B cell (primary cell): Measurements from ENCODE around the gene KCNIP1. TPM values are rescaled to one million over a fixed set of nuclear protein-coding genes. Genes with fewer than 3 reads are reported as not detected.

ENCODE experiments used
- ATAC-seq: fragments of 200-7000 bp; cut with Tn5 transposase; one replicate; pipeline ENCODE4 v1.10.0; 2021; ENCODE audit warnings: low read depth, mild to moderate bottlenecking, moderate number of reproducible peaks, moderate library complexity
- CTCF ChIA-PET: fragments of 350-600 bp; sonication (Branson Sonifier 250); formaldehyde crosslinking; loops from one replicate; lab custom pipeline; 2021; ENCODE audit warnings: antibody characterized with exemption, inconsistent platforms; lab: Charles Lee
- POLR2A ChIA-PET: fragments of 350-600 bp; sonication (Branson Sonifier 250); formaldehyde crosslinking; loops from one replicate; lab custom pipeline; 2021; ENCODE audit warnings: antibody characterized with exemption; lab: Charles Lee
- DNase-seq: peaks from one replicate; pipeline ENCODE4 v3.0.0; 2013
- H2AFZ ChIP-seq: 2 replicates; pipeline ENCODE4 v1.6.1; 2012; ENCODE audit warnings: mild to moderate bottlenecking, low read depth, low read length; ENCODE audit not compliant: insufficient read depth, poor library complexity, severe bottlenecking
- H3K27ac ChIP-seq, 2 donors: 1 replicate in 1 of 2; 2 replicates in 1 of 2; pipeline ENCODE4 v1.5.1; 2012 to 2013; ENCODE audit warnings: low read length in 2 of 2, mild to moderate bottlenecking in 2 of 2, moderate library complexity in 1 of 2
- H3K27me3 ChIP-seq, 4 experiments: fragments of 200-600 bp in 1 of 4; sonication (generic) in 1 of 4; replicated peaks in 1 of 4; 1 replicate in 2 of 4; 2 replicates in 2 of 4; pipeline versions ENCODE4 v1.6.1 to v1.7.0; 2013 to 2016; ENCODE audit warnings: low read length in 3 of 4, mild to moderate bottlenecking in 2 of 4, mixed read lengths in 1 of 4, moderate library complexity in 1 of 4; ENCODE audit not compliant: insufficient read depth in 4 of 4, control insufficient read depth in 3 of 4; ENCODE audit errors: control extremely low read depth in 1 of 4
- H3K36me3 ChIP-seq, 2 experiments: replicated peaks in 1 of 2; 1 replicate in 1 of 2; 2 replicates in 1 of 2; pipeline versions ENCODE4 v1.6.1 to v1.7.1; 2013; ENCODE audit warnings: low read length in 1 of 2; ENCODE audit not compliant: insufficient read depth in 2 of 2, control insufficient read depth in 1 of 2; ENCODE audit errors: control extremely low read depth in 1 of 2, extremely low read depth in 1 of 2
- H3K4me1 ChIP-seq, 2 donors: fragments of 200-600 bp in 1 of 2; sonication (generic) in 1 of 2; 1 replicate in 1 of 2; 2 replicates in 1 of 2; pipeline versions ENCODE4 v1.5.1 to v1.6.1; 2013 to 2017; ENCODE audit warnings: low read length in 2 of 2; ENCODE audit not compliant: control insufficient read depth in 2 of 2, insufficient read depth in 2 of 2
- H3K4me2 ChIP-seq: replicated peaks from 2 replicates; pipeline ENCODE3; 2012; ENCODE audit warnings: mild to moderate bottlenecking, low read depth, low read length; ENCODE audit not compliant: poor library complexity, severe bottlenecking
- H3K4me3 ChIP-seq, 5 experiments: fragments of 200-600 bp in 1 of 5; sonication (generic) in 1 of 5; 1 replicate in 3 of 5; 2 replicates in 2 of 5; pipeline versions ENCODE4 v1.5.1 to v1.7.0; 2011 to 2016; ENCODE audit warnings: low read length in 4 of 5, mild to moderate bottlenecking in 4 of 5, low read depth in 2 of 5, control low read depth in 1 of 5, moderate library complexity in 1 of 5; ENCODE audit not compliant: insufficient read depth in 1 of 5; ENCODE audit errors: control extremely low read depth in 1 of 5, extremely low read depth in 1 of 5
- H3K79me2 ChIP-seq: fragments of 200-600 bp; sonication (generic); one replicate; pipeline ENCODE4 v1.6.0; 2016; ENCODE audit warnings: low read length; ENCODE audit not compliant: control insufficient read depth, insufficient read depth
- H3K9ac ChIP-seq: fragments of 200-600 bp; sonication (generic); 2 replicates; pipeline ENCODE4 v1.6.1; 2017; ENCODE audit warnings: mild to moderate bottlenecking, low read length, moderate library complexity
- H3K9me3 ChIP-seq, 3 donors: one replicate each; pipeline versions ENCODE4 v1.6.1 to v1.7.1; 2013; ENCODE audit warnings: low read length in 2 of 3; ENCODE audit not compliant: control insufficient read depth in 2 of 3, insufficient read depth in 1 of 3; ENCODE audit errors: control extremely low read depth in 1 of 3
- H4K20me1 ChIP-seq: 2 replicates; pipeline ENCODE4 v1.6.0; 2012; ENCODE audit warnings: mild to moderate bottlenecking, low read length; ENCODE audit not compliant: insufficient read depth, control insufficient read depth, poor library complexity, severe bottlenecking
- H3K27ac Mint-ChIP-seq: one replicate; pipeline ENCODE4 v1.8.0; 2021; ENCODE audit warnings: mixed read lengths
- H3K27me3 Mint-ChIP-seq: one replicate; pipeline ENCODE4 v1.8.0; 2021; ENCODE audit warnings: mixed read lengths
- H3K4me1 Mint-ChIP-seq: one replicate; pipeline ENCODE4 v1.8.0; 2021; ENCODE audit warnings: mixed read lengths
- H3K4me3 Mint-ChIP-seq: one replicate; pipeline ENCODE4 v1.8.0; 2021; ENCODE audit warnings: mixed read lengths
- H3K9me3 Mint-ChIP-seq: one replicate; pipeline ENCODE4 v1.8.0; 2022; ENCODE audit warnings: mixed read lengths; ENCODE audit not compliant: insufficient read depth
- EZH2 ChIP-seq: IDR thresholded peaks from 2 replicates; pipeline ENCODE4 v1.6.1; 2012; ENCODE audit warnings: borderline replicate concordance, low read depth, mild to moderate bottlenecking, moderate library complexity, low read length; ENCODE audit not compliant: insufficient read depth, poor library complexity, severe bottlenecking
- WGBS: methylation state at CpG from one replicate; pipeline ENCODE4 v1.1.5; 2013; ENCODE audit warnings: missing lambda C conversion rate; ENCODE audit not compliant: insufficient coverage; 5-methylcytosine and 5-hydroxymethylcytosine counted together
- intact Hi-C: fragments of 100-400 bp; cut with micrococcal nuclease; formaldehyde crosslinking; loops from one replicate; pipeline ENCODE4 v1.10.0; 2022
- polyA plus RNA-seq: library from polyadenylated mRNA; depleted of rRNA; stranded (reverse); fragments of >200 nt; gene quantifications from 2 replicates; pipeline ENCODE4 v1.2.3, GENCODE V29; 2012
- total RNA-seq, 2 donors: library from RNA; stranded (reverse); fragments of 120-200 nt in 1 of 2; gene quantifications; 1 replicate in 1 of 2; 2 replicates in 1 of 2; pipeline versions ENCODE4 v1.2.3 to v1.2.4, GENCODE V29; 2013 to 2022
- TF ChIP-seq, protein P1 (sequence below): fragments of 200-600 bp; IDR thresholded peaks from one replicate; pipeline ENCODE4 v1.8.0; 2022; ENCODE audit warnings: antibody characterized with exemption, mild to moderate bottlenecking

The KCNIP1 gene
- total and polyA plus RNA-seq, 2 donors (not counting 1 experiment from before 2014, with no cell fraction given): not detected

DNA sequence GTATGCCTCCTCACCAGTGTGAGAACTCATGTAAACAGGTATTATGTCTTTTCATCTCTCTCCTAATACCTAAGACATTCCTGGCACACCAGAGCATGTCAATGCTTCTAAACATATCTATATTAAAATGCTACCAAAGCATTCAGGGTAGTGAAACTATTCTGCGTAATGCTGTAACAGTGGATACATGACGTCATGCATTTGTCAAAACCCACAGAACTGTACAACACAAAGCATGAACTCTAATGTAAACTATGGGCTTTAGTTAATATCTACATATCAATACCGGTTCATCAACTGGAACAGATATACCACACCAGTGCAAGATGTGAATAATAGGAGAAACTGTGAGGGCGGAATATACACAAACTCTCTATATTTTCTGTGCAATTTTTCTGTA lies 207.5 kb downstream of the KCNIP1 start:
- peaks cover 23% of the 10 kb centered on the region for H3K27me3 Mint-ChIP-seq
- peaks cover 3% of the 10 kb centered on the region for H3K9me3 Mint-ChIP-seq
- Histone ChIP-seq H4K20me1 (no peaks in the 10 kb centered on the region), H3K27ac (no peak overlapping the region), H3K27me3 (peaks cover 0 to 6% (median 0%) of the 10 kb centered on the region in 4 experiments), H3K9me3 (peaks cover 0 to 5% (median 0%) of the 10 kb centered on the region in 3 donors), H3K4me3 (no peak overlapping the region), H3K4me1 (no peaks in the 10 kb centered on the region), H3K36me3 (no peaks in the 10 kb centered on the region), H3K4me2 (no peak overlapping the region), H3K79me2 (no peaks in the 10 kb centered on the region), H2AFZ (no peak overlapping the region), H3K9ac (no peak overlapping the region)
- TF ChIP-seq, protein P1, sequence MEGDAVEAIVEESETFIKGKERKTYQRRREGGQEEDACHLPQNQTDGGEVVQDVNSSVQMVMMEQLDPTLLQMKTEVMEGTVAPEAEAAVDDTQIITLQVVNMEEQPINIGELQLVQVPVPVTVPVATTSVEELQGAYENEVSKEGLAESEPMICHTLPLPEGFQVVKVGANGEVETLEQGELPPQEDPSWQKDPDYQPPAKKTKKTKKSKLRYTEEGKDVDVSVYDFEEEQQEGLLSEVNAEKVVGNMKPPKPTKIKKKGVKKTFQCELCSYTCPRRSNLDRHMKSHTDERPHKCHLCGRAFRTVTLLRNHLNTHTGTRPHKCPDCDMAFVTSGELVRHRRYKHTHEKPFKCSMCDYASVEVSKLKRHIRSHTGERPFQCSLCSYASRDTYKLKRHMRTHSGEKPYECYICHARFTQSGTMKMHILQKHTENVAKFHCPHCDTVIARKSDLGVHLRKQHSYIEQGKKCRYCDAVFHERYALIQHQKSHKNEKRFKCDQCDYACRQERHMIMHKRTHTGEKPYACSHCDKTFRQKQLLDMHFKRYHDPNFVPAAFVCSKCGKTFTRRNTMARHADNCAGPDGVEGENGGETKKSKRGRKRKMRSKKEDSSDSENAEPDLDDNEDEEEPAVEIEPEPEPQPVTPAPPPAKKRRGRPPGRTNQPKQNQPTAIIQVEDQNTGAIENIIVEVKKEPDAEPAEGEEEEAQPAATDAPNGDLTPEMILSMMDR: no peak
- no peak for TF ChIP-seq EZH2
- intact Hi-C loops: no loop called here
- ATAC-seq (no peak), DNase-seq (no peak)
- CTCF ChIA-PET: no interaction called here
- no CpG with 5 or more reads among the region's 4 CpGs for whole genome bisulfite sequencing
- H3K4me3 Mint-ChIP-seq: no peak overlapping the region
- H3K27ac Mint-ChIP-seq: no peak overlapping the region
- no peaks in the 10 kb centered on the region for H3K4me1 Mint-ChIP-seq
- POLR2A ChIA-PET: no interaction called here

DNA sequence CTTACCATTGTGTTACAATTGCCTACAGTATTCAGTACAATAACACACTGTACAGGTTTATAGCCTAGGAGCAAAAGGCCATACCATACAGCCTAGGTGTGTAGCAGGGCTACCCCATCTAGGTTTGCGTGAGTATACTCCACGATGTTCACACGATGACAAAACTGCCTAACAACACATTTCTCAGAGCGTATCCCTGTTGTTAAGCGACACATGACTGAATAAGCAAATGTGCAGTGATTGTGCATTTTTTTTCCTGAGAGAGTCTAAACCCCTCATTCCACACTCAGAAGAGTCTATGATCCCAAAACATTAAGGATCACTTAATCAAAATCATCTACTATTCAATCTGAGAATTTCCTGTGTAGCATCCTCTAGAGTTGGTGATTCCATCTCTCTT lies 211.3 kb downstream of the KCNIP1 start:
- no peak overlapping the region for H3K4me2 ChIP-seq
- H3K4me3 ChIP-seq: no peak overlapping the region
- H2AFZ ChIP-seq: no peak overlapping the region
- POLR2A ChIA-PET: no interaction called here
- no peaks in the 10 kb centered on the region for H3K4me1 Mint-ChIP-seq
- H3K27ac ChIP-seq: no peak overlapping the region
- H3K9ac ChIP-seq: no peak overlapping the region
- H3K27me3 ChIP-seq: peaks cover 0 to 8% (median 0%) of the 10 kb centered on the region in 4 experiments
- 93% methylated on average over 3 of the region's 5 CpGs for WGBS
- no peak for DNase-seq
- H3K27ac Mint-ChIP-seq: no peak overlapping the region
- no peaks in the 10 kb centered on the region for H3K79me2 ChIP-seq
- no peak overlapping the region for H3K4me3 Mint-ChIP-seq
- peaks cover 14% of the 10 kb centered on the region for H3K27me3 Mint-ChIP-seq
- no peaks in the 10 kb centered on the region for H3K4me1 ChIP-seq
- H3K36me3 ChIP-seq: no peaks in the 10 kb centered on the region
- CTCF ChIA-PET: no interaction called here
- H4K20me1 ChIP-seq: no peaks in the 10 kb centered on the region
- no peak for TF ChIP-seq EZH2
- TF ChIP-seq, protein P1: no peak
- H3K9me3 ChIP-seq: peaks cover 0 to 2% (median 0%) of the 10 kb centered on the region in 3 donors
- no peaks in the 10 kb centered on the region for H3K9me3 Mint-ChIP-seq
- intact Hi-C loops: no loop called here
- ATAC-seq: no peak
